ENCODE results near the gene RARB. TPM values are rescaled to one million over a fixed set of nuclear protein-coding genes. Genes with fewer than 3 reads are reported as not detected.

Gene RARB
- total and polyA plus RNA-seq, 9 of the 15 experiments (the other 6 are each of a cell fraction or from before 2014, with no cell fraction given): 0.15 to 1.3 (median 0.27) TPM

DNA sequence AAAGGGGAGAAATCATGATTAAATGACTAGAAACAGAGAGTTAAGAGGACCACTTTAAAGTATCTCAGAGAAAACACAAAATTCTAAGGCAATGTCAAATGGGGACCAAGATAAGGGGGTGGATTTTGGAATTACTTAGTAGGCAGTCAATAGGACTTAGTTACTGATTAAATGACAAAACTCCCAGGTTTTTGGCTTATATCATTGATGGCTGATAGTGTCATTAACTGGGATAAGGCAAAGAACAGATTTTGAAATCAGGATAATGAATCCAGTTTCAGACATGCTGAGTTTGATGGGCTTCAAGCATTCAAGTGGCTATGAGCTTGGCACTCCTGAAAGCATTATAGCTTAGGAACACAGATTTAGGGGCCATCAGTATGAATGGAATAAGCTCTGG lies 182.7 kb downstream of the RARB start:
- H3K27me3 ChIP-seq (ENCODE audit: control insufficient read depth in 2 of 2, insufficient read depth in 2 of 2, low read length in 2 of 2): no peaks in the 10 kb centered on the region
- no peak overlapping the region for H2AFZ ChIP-seq (ENCODE audit: low read depth, low read length)
- CTCF ChIA-PET (ENCODE audit: low intra/inter-chr PET ratio): no interaction called here
- no peak overlapping the region for H3K4me2 ChIP-seq (ENCODE audit: insufficient read depth, low read length)
- H3K27ac ChIP-seq (ENCODE audit: extremely low read depth, low read depth, low read length): no peak overlapping the region
- FAIRE-seq (no peak), DNase-seq (ENCODE audit: extremely low read depth in 1 of 4, low spot score in 3 of 4) (no peak), ATAC-seq (no peak)
- H4K20me1 ChIP-seq (replicated peaks; ENCODE audit: control insufficient read depth, insufficient read depth, low read length): no peaks in the 10 kb centered on the region
- H3K9me3 ChIP-seq (replicated peaks; ENCODE audit: control insufficient read depth, insufficient read depth, low read depth, low read length): no peaks in the 10 kb centered on the region
- TF ChIP-seq PRPF4 (IDR thresholded peaks at IDR 0.05; ENCODE audit: insufficient read depth, low read depth, low read length, poor library complexity, severe bottlenecking): no peak
- no peak for TF ChIP-seq TRIM28 (IDR thresholded peaks at IDR 0.05)
- TF ChIP-seq HNRNPK (IDR thresholded peaks at IDR 0.05; ENCODE audit: low read depth, low read length, poor library complexity, severe bottlenecking): no peak
- BruUV-seq (replicated peaks): no TSS peak
- POLR2A ChIA-PET: no interaction called here
- H3K9me1 ChIP-seq (ENCODE audit: control insufficient read depth, insufficient read depth, low read length): no peaks in the 10 kb centered on the region
- no peak overlapping the region for H3K9ac ChIP-seq (ENCODE audit: insufficient read depth in 1 of 2, low read depth in 2 of 2, low read length in 2 of 2)
- H3K4me1 ChIP-seq (replicated peaks in 1 of 2; ENCODE audit: control insufficient read depth in 2 of 2, insufficient read depth in 2 of 2, low read length in 2 of 2): no peaks in the 10 kb centered on the region
- intact Hi-C loops (cut with micrococcal nuclease) (no loop called here), in situ Hi-C loops (cut with MboI) (no loop called here)
- peaks cover 86% of the 10 kb centered on the region for H3K36me3 ChIP-seq (ENCODE audit: control insufficient read depth, insufficient read depth, low read length)
- H3K4me3 ChIP-seq: no peak overlapping the region
- no peaks in the 10 kb centered on the region for H3K79me2 ChIP-seq (ENCODE audit: control insufficient read depth, insufficient read depth, low read length)

- intact Hi-C loops (cut with micrococcal nuclease): no loop called here
- no TSS peak for BruUV-seq (replicated peaks)
- peaks cover 85% of the 10 kb centered on the region for H3K36me3 ChIP-seq (ENCODE audit: control insufficient read depth, insufficient read depth, low read length)
- H3K9me1 ChIP-seq (ENCODE audit: control insufficient read depth, insufficient read depth, low read length): no peaks in the 10 kb centered on the region
- no peak overlapping the region for H3K9ac ChIP-seq (ENCODE audit: insufficient read depth in 1 of 2, low read depth in 2 of 2, low read length in 2 of 2)
- DNase-seq (ENCODE audit: extremely low read depth in 1 of 4, low spot score in 3 of 4) (no peak), ATAC-seq (no peak), FAIRE-seq (no peak)
- no peak overlapping the region for H3K4me2 ChIP-seq (ENCODE audit: insufficient read depth, low read length)
- H2AFZ ChIP-seq (ENCODE audit: low read depth, low read length): no peak overlapping the region
- WGBS (ENCODE audit: insufficient coverage, low coverage, missing lambda C conversion rate): 94% methylated on average over 5 of the region's 5 CpGs
- ChIA-PET POLR2A (no interaction called here), CTCF (ENCODE audit: low intra/inter-chr PET ratio) (no interaction called here)
- no peaks in the 10 kb centered on the region for H3K27me3 ChIP-seq (ENCODE audit: control insufficient read depth in 2 of 2, insufficient read depth in 2 of 2, low read length in 2 of 2)
- in situ Hi-C loops (cut with MboI): no loop called here
- no peaks in the 10 kb centered on the region for H4K20me1 ChIP-seq (replicated peaks; ENCODE audit: control insufficient read depth, insufficient read depth, low read length)
- H3K79me2 ChIP-seq (ENCODE audit: control insufficient read depth, insufficient read depth, low read length): no peaks in the 10 kb centered on the region
- H3K4me1 ChIP-seq (replicated peaks in 1 of 2; ENCODE audit: control insufficient read depth in 2 of 2, insufficient read depth in 2 of 2, low read length in 2 of 2): no peaks in the 10 kb centered on the region
- H3K27ac ChIP-seq (ENCODE audit: extremely low read depth, low read depth, low read length): no peak overlapping the region
- H3K9me3 ChIP-seq (replicated peaks; ENCODE audit: control insufficient read depth, insufficient read depth, low read depth, low read length): no peaks in the 10 kb centered on the region
- no peak overlapping the region for H3K4me3 ChIP-seq
- TF ChIP-seq, protein P1, sequence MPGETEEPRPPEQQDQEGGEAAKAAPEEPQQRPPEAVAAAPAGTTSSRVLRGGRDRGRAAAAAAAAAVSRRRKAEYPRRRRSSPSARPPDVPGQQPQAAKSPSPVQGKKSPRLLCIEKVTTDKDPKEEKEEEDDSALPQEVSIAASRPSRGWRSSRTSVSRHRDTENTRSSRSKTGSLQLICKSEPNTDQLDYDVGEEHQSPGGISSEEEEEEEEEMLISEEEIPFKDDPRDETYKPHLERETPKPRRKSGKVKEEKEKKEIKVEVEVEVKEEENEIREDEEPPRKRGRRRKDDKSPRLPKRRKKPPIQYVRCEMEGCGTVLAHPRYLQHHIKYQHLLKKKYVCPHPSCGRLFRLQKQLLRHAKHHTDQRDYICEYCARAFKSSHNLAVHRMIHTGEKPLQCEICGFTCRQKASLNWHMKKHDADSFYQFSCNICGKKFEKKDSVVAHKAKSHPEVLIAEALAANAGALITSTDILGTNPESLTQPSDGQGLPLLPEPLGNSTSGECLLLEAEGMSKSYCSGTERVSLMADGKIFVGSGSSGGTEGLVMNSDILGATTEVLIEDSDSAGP (CRISPR knock-in tag; IDR thresholded peaks at IDR 0.05): no peak
- TF ChIP-seq SRSF1 (IDR thresholded peaks at IDR 0.05; ENCODE audit: low read depth, low read length): no peak
- no peak for TF ChIP-seq HDAC8 (tag; IDR thresholded peaks at IDR 0.05)
- TF ChIP-seq ZNF175 (CRISPR knock-in tag; IDR thresholded peaks at IDR 0.05; ENCODE audit: low read depth): no peak
- no peak for TF ChIP-seq PML (IDR thresholded peaks at IDR 0.05; ENCODE audit: low read length)
- TF ChIP-seq CHD4 (IDR thresholded peaks at IDR 0.05; ENCODE audit: insufficient read depth, insufficient replicate concordance, low read depth, low read length, poor library complexity, severe bottlenecking): no peak
- TF ChIP-seq ZNF23 (CRISPR knock-in tag; IDR thresholded peaks at IDR 0.05): no peak
- no peak for TF ChIP-seq ZC3H8 (IDR thresholded peaks at IDR 0.05)
- TF ChIP-seq CEBPB (tag; IDR thresholded peaks at IDR 0.05): no peak
- TF ChIP-seq, protein P2, sequence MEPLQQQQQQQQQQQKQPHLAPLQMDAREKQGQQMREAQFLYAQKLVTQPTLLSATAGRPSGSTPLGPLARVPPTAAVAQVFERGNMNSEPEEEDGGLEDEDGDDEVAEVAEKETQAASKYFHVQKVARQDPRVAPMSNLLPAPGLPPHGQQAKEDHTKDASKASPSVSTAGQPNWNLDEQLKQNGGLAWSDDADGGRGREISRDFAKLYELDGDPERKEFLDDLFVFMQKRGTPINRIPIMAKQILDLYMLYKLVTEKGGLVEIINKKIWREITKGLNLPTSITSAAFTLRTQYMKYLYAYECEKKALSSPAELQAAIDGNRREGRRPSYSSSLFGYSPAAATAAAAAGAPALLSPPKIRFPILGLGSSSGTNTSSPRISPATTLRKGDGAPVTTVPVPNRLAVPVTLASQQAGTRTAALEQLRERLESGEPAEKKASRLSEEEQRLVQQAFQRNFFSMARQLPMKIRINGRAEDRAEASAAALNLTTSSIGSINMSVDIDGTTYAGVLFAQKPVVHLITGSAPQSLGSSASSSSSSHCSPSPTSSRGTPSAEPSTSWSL (CRISPR knock-in tag; IDR thresholded peaks at IDR 0.05; ENCODE audit: borderline replicate concordance): no peak
- TF ChIP-seq, protein P3, sequence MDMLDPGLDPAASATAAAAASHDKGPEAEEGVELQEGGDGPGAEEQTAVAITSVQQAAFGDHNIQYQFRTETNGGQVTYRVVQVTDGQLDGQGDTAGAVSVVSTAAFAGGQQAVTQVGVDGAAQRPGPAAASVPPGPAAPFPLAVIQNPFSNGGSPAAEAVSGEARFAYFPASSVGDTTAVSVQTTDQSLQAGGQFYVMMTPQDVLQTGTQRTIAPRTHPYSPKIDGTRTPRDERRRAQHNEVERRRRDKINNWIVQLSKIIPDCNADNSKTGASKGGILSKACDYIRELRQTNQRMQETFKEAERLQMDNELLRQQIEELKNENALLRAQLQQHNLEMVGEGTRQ (CRISPR knock-in tag; IDR thresholded peaks at IDR 0.05): no peak
Observed at GRCh38 chr3:25611193-25611592, 183.1 kb downstream of the RARB start.

Measured in K562 (cell line).